Measurements from ENCODE around the gene SENP1.

SENP1 gene

DNA sequence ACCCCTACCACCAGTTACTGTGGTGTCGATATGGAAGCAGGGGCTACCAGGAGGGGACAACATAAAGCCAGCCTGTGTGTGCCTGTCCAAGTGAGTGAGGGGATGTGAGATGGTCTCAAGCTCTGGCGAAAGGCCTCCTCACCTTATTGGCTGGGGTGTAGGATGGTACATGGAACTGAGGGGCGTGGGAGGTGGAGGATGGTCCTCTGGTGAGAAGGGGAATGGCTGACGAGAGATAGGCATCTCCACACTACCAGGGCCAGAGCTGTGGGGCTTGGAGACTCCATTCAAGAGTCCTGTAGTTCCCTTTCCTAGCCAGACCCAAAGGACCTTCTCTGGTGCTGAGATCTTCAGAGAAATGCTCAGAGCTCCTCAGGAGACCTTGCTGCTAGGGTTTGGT is 69.1 kb downstream of the SENP1 start:
- no peak for DNase-seq (ENCODE audit: low spot score)

DNA sequence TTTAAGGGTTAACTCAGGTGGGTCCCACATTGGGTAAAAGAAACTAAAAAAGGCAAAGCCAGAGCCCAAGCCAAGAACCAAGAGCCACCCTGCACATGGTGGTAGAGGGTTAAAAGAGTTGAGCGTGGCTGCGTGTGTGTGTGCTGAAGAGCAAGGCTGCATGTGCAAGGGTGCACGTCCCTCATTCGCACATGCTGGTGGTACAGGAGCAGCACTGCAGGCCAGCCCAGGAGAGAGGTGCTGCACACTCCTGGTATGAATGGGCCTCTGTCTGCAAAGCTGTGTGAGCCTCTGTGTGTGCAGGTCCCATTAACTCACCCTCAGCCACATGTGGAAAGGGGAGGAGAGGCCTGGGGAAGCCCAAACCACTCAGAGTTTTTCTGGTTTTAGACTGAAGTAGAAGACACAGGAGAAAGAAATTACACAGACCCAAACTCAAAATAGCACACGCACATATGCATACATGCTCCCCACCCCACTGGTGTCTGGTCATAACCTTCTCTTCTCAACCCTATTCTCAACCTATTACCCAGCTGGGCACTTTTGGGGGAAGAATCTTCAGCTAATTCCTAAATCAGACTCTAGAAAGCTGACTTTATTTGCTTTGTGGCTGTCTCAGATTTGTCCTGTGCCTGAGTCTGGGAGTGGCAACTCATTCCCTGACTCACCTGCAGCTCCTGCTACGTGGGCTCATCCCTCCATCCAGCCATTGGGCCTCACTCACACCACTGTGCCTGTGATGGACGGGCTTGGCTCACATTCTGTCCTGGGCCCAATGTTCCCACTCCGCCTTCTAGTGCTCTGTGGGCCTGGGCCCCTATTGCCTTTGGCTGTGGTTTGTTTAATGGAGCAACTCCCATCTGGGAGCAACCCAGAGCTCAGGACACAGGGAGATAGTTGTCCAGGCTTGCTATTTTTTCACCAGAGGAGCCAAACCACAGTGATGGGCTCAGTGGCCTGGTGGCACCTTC is 70.8 kb downstream of the SENP1 start:
- no peak for DNase-seq (ENCODE audit: low spot score)

DNA sequence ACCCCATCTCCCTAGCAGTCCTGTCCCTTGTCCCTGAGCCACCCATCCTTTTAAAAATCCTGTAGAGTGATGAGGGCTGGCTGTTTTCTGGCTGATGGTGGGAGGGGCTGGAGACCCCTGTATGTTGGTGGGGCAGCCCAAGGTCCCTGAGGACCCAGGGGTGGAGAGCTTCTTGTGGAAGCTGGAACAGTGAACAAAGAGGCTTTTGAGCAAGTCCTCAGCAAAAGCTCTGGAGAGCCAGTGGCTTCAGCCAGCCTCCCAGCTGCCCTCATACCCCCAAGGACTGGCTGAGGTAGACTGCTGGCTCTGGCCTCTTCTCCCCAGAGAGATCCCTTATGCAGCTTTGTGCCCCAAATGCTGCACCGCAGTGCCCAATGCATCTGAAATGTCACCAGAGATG is 72.4 kb downstream of the SENP1 start:
- no peak for DNase-seq (ENCODE audit: low spot score)

DNA sequence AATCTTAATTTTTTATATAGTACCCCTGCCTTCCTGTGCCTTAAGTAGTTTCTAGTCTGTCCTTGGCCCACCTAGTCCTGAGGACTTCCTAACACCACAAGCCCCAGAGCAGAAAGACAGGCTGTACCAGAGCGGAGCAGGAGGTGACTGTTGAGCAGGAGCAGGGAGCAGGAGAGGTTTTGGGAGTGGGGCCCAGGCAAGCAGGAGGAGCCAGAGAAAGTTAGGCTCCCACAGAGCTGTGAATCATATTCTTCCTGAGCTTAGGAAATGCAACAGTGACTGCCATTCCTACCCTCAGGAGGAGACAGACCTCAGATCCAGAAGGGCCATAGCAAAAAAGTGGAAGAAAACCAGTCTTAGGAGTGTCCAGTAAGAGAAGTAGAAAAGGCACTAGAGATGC is 73.3 kb downstream of the SENP1 start:
- no peak for DNase-seq (ENCODE audit: low spot score)

DNA sequence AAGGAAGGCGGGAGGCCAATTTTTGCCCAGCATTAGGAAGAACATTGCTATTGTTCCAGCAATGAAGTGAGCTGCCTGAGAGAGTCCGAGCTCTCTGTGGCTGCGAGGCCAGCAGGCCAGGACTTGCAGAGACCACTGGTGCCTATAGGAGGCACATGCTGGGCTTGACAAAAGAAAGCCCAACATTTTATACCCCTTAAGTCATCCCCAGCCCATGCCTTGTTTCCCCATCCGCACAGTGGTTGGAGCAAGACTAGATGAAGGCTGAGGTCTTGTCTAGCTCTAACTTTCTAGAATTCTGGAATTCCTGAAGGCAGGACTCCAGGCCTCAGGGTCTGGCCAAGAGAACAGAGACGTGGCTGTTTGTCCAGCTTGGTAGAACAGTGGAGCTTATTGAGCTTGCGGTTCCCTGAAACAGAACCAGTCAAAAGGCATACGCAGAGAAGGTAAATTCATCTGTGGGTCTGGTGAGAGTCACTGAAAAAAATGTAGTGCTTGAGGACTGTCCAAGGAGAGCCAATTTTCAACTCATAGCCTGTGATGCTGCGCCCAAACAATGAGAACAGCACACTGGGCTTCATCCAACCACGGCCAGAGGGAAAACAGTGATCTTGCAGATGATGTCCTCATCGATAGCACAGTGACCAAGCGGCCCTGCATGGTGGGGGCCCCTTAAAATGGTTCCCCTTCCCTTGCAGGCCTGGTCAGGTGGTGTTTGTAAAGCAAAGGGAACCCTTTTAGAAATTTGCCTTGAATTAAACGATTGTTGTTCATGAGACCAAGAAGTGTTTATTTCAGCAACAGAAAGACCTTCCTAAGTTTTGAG is 74.5 kb downstream of the SENP1 start:
- no peak for DNase-seq (ENCODE audit: low spot score)

DNA sequence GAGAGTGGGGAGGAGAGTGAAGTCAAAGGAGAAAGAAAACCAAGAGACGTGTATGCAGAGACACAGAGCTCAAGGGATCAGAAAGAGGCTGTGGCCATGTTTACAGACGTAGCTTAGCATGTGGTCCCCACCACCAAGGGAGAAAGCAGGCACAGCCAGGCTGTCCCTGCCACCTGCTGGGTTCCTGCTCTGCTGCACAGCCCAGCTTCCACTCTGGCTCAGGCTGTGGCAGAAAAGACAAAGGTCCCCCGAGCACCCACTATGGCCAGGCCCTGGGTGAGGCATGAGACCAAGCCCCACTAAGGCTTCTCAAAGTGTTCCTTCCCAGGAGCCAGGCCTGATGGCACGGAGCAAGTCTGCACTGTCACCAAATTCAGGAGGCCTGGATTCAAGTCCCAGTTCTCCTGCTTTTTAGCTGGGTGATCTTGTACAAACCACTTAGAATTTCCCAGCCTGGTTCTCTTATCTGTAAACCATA is 75.7 kb downstream of the SENP1 start:
- DNase-seq (ENCODE audit: low spot score): no peak

DNA sequence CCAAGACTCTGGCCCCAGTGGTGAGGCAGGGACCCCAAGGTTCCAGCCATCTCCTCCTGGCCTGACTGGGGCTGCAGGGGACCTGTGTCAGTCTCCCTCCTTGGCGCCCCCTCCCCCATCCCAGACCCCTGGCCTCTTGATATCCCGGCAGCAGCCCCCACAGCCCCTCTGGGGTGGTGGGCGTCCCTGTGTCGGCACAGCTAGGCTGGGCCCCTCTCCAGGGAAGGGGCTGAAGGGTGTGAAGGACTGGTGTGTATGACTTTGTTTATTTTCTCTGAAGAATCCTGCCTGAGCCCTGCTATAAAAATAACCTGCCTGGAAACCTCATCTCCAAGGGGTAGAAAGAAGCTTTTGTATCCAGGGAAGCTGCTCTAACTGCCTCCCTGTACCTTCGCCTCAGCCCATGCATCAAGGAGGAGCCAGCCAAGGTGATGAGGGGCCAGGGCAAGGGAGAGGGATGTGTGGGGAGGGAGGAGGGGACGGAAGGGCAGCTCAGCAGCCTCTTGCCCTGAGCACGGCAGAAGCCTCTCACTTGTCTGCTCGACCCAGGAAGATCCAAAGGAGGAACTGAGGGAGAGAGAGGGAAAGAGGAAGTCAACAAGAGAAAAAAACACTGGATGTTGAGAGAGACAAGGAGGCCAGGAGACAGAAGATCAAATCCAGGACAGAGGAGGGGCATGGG is 76.2 kb downstream of the SENP1 start:
- DNase-seq (ENCODE audit: low spot score): no peak

DNA sequence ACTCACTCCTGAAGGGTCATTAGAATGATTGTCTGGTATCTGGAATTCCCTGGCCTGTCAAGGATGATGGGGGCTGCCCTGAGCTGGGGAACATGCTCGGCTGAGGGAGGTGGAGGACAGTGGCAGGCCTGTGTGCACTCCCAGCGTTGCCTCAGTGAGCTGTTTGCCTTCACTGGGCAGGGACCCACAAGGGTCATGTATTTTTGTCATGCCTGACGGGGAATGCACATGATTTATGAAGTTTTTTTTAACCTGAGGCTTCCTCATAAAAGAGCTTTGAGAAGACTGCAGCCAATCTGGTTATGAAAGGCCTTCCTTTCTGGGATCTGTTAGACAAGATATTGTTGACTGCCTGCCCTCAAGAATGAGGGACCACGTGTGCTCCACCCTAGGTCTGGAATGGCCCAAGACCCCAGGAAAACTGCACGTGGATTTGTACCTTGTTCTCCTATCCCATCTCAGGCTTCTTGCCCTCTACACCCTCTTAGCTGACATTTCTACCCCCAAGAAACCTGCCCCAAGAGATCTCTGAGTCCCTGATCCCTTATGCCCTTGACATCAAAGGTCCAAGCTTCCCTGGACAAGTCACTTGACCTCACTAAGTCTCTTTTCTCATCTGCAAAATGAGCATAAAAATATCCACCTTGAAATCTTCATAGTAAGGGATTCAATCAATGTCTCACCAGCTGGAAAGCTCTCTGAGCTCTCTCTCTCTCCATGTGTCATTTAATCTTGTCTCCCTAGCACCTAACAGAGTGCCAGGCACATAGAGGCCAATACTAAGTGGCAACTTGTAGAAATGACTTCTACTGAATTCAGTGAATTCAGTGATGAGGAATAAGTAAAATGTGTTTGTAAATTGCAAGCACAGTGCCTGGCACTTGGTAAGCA is 77.1 kb downstream of the SENP1 start:
- DNase-seq (ENCODE audit: low spot score): no peak

DNA sequence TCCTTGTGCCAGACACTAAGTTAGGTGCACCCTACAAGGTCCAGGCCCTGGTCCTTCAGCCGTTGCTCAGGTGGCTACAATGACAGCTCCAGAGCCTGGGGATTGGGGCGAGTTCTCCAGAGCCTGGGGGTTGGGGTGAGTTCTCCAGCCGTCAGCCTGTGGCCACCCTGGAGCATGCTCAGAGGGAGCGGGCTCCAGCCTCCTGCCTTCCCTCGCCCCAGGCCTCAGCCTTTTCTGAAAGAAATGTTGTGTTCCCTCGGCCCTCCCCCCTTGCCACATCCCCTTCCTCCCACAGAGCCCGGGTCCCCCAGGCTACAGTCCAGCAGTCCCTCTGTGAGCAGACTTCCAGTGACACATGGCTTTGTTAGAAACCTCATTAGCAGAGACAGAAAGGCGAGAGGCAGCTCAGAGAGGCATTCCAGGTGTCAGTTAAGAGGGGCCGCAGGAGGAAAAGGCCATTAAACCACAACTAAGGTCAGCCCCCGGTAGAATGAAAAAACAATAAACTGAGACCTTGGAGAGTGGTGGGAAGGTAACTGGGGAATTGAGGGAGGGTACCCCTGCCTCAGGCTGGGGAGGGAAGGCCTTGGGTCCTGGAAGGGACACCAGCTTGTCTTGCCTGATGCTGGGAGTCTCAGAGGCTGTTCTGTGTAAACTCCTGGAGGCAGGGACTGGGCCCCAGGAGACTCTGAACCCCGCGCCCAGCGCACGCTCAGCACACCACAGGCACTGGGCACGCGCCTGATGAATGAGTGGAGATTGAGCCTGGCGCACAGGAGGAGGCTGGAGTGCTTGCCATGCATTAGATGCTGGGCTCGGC is 78.5 kb downstream of the SENP1 start:
- no peak for DNase-seq (ENCODE audit: low spot score)

DNA sequence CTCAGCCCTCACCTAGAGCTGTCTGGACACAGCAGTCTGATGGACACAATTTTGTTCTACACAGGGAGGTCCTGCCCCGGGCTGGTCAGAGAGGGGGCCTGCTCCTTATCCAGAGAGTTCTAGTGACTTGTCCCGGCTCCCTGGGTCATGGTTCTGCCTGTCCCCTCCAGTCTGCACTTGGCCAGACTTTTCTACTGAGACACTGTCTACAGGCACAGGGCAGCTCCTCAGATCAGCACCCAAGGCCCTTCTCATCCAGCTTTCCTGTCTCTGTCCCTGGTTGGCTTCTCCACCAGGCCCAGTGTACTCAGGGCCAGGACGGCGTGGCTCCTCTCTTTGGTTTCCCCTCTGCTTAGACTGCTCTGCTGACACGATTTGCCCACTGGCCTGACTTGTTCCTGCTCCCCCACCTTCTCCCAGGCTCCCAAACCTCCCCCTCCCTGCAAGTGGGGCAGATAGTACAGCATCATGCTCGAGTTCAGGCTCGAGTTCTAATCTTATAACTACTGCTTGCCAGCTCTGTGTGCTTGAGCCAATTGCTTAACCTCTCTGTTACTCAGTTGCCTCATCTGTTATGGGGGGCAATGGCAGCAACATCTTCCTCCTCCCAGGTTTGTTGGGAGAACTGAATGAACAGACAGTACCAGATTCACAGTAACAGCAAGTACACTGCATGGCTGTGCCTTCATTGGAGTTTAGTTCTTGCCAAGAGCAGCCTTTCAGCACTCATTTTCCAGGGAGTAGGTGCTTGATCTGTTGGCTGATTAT is 79.6 kb downstream of the SENP1 start:
- no peak for DNase-seq (ENCODE audit: low spot score)

DNA sequence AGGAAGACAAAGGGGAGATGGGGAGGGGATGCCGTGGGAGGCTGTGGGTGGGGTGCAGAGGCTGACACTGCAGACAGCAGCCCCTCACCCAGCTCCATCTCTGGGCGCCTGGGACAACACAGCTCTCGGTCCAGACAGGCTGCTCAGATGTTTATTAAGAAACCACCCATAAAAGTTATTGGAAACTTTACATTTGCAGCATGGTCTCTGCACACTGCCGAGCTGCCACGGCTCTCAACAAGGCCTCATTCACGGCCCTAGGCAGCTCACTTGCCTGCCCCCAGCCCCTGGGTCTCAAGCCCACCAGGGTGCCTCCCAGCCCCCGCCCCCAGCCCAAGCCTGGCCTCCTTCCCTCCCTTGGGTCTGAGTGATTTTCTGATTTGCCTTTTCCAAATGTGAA is 80.6 kb downstream of the SENP1 start:
- DNase-seq (ENCODE audit: low spot score): no peak

DNA sequence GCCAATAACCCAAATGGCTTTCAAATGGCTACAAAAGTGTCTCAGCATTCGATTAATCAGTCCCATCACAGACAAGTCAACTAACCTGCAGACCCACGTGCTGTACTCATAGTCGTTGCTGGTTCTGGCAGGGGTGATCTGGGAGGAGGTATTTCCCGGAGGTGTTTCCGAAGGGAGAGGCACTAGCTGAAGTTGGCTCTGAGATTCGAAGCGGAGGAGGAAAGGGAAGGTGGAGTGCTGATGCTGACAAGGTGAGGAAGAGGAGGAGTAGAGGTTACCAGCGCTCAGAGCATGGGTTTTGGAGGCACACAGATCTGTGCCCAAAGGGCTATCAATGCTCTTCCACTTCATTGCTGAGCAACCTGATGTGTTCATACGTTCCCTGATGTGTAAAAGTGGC is 81.1 kb downstream of the SENP1 start:
- no peak for DNase-seq (ENCODE audit: low spot score)

DNA sequence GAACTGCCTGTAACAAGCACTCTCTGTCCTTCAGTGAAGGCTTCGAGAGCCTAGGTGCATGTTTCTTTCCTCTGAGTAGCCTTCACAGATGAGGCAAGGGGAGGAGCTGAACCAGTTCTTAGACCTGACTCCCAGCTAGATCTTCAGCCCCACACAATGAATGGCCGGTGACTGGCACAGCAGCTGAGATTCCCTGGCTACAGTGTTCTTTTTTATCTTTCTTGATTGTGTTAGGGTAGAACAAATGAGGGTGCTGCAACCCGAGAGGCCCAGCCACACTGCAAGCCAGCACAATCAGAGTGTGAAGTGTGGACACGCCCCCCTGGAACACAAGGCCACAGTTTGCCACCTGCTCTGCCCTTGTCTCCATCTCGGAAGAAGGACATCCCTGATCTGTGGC is 82.5 kb downstream of the SENP1 start:
- no peak for DNase-seq (ENCODE audit: low spot score)

DNA sequence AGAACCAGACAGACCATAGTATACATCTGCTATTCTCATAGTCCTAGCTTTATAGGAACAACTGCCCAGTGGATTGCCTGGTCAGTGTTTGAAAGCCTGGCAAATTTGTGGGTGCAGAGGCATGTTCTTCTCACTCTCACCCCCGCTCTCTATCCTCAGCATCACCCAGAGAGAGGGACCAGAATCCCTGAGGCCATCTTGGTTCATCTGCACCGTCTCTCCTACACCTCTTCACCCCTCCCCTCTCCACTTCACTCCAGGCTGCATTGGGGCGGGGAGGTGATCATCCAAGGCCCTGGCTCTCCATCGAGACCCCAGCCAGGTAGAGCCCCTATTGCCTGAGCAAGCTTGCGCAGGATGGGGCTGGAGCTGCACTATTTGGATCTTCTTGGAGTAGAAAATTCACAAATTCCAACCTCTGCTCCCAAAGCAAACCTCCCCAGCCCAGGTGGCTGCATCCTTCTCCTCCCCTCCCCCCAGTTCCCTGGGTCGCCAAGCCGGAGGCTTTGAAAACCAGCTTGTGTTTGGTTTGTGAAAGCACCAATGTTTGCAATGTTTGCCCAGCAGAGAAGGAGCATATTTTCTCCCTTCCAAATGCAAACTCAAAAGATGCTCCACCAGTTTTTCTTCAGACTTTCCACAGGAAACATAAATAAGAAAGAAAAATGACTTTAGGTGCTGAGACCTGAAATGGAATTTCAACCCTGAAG is 83.0 kb downstream of the SENP1 start:
- no peak for DNase-seq (ENCODE audit: low spot score)

DNA sequence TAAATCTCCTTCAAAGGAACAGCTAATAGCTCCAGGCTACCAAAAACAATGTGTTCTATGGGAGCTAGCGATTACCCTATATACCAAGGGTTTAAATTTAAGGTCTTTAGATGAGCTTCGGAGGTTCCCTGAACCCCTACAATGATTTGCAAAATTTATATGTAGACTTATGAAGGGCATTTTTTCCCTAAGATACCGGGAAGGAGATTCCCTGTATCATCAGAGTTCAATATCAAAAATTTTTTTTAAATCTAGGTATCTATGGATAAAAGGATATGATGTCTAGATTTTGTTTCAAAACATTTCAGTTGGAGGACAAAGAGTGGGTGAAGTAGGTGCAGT is 83.7 kb downstream of the SENP1 start:
- no peak for DNase-seq (ENCODE audit: low spot score)

DNA sequence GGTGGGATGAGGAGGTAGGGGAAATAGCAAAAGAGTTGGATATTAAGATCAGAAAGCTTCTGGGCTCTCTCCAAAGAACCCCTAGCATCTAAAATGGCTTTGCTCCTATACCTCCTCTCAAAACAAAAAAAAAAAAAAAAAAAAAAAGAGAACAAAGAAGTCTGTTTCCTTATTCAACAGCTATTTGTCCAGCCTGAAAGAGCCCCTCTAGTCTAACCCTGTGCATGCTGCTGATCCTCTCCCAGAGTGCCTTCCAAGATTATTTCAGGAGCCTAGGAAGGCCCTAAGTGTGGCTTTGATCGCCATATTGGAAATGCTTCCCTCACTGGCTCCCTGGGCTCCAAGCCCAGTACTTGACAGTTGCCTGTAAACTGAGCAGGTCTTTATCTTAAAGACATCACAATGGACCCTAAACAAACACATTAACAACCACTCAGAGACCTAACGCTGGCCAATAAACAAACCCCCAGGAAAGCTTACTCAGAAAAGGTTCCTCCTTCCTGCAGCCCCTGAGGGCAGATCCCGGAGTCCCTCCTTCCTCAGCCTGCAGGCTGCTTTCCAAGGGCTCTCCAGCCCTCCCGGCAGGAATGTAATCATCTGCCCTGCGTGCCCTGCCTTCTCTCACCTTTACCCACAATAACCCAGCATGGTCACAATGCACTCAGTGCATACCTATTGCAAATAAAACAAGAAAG is 84.2 kb downstream of the SENP1 start:
- DNase-seq (ENCODE audit: low spot score): no peak

DNA sequence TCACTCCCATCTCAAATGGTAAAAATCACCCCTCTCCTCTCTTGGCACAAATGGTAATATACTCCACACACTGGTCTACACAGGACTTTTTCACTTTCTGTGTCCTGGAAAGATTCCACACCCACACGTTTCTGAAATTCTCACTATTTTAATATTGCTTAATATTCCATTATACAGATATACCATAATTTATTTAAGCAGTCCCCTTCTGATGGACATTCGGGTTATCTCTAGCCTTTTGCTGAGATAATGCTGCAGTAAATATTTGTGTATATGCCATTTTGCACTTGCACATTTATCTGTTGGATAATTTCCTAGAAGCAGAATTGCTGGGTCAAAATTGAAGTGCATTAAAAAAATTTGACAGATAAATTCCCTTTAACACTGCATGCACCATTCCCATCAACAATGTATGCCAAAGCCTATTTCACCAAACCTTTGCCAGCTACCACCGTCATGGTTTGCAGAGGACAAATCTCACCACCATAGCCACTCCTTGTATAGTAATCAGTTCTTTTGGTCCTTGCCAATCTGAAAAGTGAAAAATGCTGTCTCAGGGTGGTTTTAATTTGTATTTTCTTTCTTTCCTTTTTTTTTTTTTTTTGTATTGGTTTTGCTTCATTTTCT is 86.1 kb downstream of the SENP1 start:
- DNase-seq (ENCODE audit: low spot score): no peak

DNA sequence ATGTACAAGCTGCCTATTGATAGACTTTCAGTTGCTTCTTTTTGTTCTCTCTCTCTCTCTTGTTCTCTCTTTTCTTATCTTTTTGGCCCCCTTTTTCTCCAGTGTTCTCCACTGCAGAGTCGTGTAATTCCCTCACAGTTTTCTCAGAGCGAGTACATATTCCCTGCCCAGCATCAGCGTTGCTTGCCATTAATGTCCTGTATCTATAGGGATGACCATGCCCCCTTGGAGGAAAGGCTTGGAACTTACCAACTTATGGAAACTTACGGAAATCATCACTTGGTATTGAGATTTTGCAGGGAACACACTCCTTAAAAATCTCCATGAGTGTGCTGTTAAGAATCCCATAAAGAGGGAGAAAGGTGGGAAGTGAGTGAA is 87.3 kb downstream of the SENP1 start:
- no peak for DNase-seq (ENCODE audit: low spot score)

All from HuH-7 (cell line).